ENCODE data around the gene ALG10.
"Not testable (repeated sequence)": the region's sequence is repeated elsewhere in the genome, so short reads cannot be mapped to it uniquely, and the experiment has no call there.

ALG10 gene, protein sequence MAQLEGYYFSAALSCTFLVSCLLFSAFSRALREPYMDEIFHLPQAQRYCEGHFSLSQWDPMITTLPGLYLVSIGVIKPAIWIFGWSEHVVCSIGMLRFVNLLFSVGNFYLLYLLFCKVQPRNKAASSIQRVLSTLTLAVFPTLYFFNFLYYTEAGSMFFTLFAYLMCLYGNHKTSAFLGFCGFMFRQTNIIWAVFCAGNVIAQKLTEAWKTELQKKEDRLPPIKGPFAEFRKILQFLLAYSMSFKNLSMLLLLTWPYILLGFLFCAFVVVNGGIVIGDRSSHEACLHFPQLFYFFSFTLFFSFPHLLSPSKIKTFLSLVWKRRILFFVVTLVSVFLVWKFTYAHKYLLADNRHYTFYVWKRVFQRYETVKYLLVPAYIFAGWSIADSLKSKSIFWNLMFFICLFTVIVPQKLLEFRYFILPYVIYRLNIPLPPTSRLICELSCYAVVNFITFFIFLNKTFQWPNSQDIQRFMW

DNA sequence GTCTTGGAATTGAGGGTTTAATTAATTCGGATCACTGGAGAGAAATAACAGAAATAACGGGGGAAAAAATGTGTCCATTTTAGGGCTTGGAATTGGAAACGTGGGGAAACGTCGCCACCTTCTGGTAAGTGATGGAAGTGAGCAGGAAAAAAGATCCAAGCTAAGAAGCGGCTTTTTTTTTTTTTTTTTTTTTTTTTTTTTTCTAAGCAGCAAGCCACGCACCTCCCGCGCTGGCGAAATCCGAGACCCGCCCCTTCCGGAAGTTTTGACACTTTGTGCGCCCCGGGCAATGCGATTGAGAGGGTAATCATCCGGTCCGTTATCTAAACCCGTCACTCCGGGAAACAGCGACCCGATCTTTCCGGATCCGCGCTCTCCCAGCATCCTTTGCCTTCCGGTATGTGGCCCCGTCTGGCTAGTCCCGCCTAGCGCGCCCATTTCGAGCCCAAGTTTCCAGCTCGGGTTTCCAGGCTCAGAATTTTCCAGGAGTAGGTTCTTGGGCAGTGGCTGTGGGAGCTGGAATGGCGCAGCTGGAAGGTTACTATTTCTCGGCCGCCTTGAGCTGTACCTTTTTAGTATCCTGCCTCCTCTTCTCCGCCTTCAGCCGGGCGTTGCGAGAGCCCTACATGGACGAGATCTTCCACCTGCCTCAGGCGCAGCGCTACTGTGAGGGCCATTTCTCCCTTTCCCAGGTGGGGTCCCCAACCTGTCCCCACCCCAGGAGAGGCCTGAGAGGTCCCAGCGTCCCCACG lies at the start of gene ALG10:
ALG10 (plus strand) TSS at position 418 of the 752 bp plus-strand sequence; CDS start at position 522, 104 bp downstream.
- DNase-seq: peak; percentile 99

DNA sequence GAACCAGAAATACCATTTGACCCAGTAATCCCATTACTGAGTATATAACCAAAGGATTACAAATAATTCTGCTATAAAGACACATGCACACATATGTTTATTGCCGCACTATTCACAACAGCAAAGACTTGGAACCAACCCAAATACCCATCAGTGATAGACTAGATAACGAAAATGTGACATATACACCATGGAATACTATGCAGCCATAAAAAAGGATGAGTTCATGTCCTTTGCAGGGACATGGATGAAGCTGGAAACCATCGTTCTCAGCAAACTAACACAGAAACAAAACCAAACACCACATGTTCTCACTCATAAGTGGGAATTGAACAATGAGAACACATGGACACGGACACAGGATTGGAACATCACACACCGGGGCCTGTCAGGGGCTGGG lies 49.4 kb upstream of the ALG10 start:
- not testable (repeated sequence) for DNase-seq

DNA sequence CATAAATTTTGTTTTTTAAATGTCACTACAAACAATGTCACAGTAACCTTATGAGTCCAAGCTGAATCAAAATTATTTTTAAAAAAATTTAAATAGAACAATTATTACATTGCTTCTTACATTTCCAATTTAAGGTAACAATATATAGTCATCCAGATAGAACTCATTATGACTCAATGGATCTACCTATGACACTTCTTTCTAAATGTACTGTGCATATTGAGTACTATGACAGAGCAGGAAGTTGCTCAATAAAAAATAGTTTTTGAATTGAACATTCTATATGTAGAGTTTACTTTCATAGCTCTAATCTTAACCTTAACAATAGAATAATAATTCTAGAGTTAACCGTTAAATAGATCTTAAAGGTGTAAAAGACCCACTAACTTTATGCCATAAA lies 44.4 kb upstream of the ALG10 start:
- no peak for DNase-seq

DNA sequence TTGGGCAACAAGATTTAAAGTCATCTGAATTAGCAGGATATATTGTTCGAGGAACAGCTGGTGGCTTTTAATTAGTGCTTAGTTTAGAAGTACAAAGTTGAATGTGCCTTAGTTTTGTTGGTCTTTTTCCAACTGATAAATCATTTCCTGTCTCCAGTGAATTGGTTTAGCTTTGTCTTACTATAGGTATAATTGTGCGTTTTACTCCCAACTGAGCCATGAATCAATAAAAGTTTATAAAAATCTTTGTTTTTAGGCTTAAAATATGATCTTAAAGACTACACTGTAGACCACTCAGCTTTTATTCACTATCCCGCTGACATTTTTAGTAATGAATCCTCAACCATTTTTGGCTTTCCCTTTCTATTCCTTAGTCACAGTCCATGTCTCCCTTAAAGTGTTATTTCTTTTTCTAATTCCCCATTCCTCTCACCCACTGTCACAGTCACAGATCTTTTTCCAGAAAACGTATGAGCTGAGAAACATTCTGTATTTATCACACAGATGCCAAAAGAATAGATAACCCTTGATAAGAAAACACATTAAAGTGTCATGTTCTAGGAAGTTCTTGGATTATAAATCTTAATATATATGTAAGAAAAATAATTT lies 34.0 kb upstream of the ALG10 start:
- DNase-seq: no peak

DNA sequence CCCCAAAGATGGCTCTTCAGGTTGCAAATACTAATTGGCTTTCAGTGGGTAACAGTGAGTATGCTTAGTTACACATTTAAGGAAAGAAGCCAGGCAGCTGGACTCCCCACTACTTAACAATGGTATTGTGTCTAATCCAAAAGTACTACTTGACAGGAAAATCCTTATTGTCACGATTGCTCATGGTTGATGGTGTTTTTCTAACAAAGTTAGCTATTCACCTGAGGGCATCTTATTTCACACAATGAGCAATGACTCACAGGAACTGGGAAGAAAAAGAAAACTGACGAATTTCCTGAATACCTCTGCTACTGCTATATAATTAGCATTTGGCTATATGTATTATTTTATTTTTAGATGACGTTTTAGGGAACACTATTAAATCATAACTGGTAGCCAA lies 33.4 kb upstream of the ALG10 start:
- DNase-seq: no peak

DNA sequence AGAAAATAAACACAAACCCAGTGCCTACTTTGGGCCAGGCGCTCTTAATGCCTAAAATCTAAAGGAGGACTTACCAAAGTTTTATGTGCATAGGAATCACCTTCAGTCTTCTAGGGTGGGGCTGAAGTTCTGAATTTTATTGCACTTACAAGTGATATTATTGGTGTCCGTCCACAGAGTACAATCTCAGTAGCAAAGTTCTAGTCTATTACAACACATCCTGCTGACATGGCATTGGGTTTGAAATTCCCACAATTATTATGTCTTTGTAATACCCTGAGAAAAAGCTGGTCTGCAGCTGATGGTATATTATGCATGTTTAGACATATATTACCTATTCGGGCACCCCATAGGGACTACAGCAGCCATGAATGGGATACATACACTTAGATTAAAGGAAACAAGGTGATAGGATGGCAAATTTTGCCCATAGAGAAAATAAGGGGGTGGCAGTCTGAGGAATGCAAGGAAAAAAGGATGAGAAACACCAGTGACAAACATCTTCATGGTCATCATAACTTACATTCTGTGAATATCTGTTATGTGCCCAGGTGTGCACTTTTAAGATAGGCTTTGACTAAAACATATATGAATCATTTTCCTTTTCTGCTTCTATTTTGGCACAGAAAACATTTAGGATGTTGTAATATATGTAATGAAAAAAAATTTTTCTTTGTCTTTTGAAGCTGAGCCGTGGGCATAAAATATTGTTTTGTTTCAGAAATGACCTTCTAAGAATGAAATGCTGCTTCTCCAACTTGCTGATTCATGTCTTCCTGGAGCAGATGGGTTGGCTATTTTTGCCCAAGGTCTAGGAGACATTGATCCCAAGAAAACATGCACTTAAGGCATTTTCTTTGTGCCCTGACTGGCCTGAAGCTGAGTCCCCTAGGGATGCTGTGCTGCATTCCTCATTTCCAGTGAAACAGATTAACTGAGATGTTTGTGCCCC lies 27.2 kb upstream of the ALG10 start:
- no peak for DNase-seq

DNA sequence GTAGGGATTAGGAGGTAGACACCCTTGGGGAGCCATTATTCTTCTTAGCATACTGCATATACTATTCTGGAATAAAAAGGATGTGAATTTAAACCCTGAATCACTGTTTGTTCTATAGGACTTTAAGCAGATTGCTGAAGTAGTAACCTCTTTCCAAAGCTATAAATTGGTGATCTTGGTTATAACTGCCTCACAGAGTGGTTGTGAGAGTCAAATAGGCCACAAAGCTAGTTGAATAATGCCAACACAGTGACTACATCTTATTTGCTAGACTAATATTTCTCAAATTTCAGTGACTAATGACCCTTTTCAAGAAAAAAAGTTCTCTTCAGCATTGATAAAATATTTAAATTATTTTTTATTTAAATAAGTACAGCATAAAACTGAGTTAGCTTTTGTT lies 13.5 kb upstream of the ALG10 start:
- DNase-seq: not testable (repeated sequence)

DNA sequence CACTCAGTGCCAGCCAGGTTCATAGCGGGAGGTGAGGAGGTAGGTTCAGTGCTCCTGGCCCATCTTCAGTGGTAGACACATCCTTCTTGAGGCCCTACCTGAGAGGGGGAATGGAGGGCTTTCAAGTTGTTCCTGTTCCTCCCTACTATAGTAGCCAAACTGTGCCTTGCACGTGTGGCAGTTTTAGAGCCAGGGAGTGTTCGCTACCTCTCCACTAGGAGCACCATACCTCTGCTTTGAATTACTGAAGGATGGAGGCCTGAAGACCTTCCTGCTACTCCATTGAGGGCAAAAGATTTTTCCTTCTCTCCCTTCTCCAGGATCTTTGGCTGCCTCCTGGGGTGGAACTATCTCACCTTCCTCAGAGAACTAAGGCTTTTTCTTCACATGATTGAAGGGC lies 5.9 kb upstream of the ALG10 start:
- no peak for DNase-seq

DNA sequence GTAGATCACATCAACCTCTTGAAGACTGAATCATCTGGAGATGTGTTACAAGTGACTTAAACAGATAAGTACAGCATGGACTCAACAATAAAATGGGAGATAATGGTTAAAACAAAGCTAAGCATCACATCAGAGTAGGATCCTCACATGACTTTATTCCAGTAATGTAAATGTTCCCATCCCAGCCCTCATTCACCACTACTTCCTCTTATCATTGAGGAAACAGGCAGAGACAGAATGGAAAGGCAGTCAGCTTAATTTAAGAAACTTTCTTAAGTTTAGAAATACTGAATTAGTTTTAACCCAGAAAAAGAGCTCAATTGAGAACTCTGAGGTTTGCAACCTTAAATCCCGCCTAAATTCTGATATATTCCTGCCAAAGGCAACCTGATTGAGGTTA lies 1.2 kb upstream of the ALG10 start:
- DNase-seq: no peak

DNA sequence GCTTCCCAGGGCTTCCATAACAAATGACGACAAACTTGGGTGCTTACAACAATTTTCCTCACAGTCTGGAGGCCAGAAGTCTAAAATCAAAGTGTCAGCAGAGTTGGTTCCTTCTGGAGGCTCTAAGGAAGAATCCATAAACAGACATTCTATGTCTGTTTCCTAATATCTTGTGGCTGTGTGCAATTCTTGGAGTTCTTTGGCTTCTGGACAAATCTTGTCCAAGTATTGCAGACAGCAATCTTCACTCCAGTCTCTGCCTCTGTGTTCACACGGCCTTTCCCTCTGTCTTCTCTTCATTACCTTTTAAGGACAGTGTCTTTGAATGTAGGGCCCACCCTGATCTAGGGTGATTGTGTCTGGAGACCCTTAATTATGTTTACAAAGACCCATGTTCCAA lies 5.4 kb downstream of the ALG10 start:
- DNase-seq: not testable (repeated sequence)

DNA sequence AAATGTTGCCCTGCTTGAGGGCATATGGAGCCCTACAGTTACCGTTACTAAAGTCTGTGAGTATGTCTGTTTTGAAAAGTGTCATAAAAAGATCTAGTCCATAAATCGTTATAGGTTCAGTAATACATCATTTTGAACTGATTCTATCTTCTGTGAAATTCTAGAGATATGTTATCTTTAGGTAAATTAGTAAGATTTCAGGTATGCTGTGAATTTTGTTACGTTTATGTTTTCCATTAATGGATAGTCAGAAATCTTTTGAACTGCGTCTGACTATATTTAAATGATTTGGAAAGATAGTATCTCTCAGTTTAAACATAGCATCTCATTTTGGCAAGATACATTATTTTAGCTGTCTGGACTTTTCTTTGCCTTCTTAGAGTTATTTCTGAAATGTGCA lies 8.3 kb downstream of the ALG10 start:
- DNase-seq: no peak

DNA sequence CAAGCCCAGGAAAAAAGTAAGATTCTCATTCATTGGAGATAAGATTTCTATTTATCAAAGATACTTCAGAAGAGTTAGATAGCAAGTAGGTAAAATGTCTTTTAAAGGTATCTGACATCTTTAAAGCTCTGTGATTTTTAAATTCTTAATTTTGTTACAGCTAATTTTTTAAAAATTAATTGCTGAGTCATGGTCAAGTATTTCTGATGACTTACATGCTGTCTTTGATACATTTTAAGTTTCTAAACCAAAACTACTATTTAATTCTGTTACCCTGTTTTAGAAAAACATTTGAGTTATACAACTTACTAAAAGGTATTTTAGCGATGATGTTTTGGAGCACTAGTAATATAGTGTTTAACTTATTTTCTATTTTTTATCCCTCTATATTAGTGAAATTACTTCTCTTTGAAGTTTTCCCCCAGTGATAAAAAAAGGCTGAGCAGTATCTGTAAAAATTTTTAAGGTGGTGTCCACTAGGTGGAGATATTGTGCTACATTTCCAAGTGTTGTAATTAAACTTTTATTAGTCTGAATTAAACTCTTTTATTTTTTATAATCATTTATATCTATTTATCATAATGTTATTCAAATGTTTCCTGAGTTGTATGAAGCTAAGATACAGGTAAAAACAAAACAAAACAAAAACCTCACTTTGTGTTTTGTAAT lies 11.5 kb downstream of the ALG10 start:
- no peak for DNase-seq

DNA sequence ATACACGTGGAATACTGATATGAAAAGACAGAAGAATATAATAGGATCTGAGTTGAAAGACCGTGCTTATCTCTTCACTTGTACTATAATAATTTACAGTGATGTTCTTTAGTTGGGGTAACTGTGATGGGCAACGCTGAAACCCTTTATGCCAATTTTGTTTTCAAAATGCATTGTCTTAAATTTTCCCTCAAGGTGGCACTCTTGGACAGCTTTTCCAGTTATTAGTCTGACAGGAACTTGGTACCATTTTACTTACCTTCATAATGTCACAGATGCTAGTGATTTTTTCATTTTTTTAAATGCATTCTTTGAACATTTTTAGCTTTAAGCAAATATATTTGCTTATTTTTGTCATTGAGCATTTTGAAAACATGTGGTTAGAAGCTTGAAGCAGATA lies 16.1 kb downstream of the ALG10 start:
- DNase-seq: not testable (repeated sequence)

DNA sequence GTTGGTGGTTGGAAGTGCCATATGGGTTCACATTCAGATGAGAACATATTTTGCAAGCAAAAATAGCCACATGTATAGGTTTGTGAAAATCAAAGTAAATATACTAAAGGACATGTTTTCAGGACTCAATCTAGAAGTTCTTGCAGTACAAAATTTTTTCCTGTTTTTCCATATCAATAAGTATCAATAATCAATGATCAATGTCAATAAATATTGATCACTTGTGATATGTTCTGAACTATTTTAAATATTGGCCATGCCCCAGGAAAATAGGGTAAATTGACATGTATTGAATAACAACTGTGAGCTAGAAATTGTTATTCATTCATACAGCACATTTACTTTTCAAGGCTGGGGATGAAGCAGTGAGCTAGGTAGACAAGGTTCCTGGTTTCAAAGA lies 24.3 kb downstream of the ALG10 start:
- DNase-seq: no peak

DNA sequence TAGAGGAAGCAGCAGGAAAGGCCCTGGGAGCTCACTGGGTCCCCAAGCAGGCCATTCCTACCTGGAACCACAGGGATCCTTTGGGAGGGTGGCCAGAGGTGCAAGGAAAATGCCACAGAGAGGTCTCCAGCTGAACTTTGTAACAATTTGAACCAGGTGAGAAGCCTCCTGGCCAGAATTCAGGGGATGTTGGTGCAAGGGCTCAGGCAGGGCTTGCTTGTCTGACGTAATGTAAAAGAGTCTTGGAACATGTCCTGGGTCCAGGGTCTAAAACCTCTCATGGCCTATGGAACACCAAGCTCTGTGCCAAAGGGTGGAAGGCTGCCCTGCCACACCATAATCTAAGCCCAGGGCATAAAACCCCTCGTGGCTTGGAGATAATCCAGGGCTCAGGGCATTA lies 25.6 kb downstream of the ALG10 start:
- not testable (repeated sequence) for DNase-seq

DNA sequence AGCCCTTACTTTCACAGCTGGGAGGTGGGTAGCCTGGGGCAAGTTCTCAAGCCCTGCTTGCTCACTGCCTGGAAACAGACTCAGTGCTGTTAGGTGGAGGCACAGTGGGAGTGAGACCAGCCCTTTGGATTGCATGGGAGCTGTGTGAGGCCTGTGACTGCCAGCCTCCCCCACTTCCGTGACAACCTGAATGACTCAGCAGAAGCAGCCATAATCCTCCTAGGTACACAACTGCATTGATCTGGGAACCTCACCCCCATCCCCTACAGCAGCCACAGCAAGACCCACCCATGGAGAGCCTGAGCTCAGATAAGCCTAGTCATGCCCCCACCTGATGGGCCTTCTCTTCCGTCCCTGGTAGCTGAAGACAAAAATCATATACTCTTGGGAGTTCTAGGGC lies 26.4 kb downstream of the ALG10 start:
- DNase-seq: no peak

DNA sequence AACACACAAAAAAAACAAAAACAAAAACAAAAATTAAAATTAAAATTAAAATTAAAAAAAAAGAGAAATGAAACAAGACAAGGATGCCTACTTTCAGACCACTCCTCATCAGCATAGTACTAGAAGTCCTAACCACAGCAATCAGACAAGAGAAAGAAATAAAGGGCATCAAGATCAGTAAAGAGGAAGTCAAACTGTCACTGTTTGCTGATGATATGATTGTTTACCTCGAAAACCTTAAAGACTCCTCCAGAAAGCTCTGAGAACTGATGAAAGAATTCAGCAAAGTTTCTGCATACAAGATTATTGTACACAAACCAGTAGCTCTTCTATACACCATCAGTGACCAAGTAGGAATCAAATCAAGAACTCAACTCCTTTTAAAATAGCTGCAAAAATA lies 29.2 kb downstream of the ALG10 start:
- DNase-seq: no peak

DNA sequence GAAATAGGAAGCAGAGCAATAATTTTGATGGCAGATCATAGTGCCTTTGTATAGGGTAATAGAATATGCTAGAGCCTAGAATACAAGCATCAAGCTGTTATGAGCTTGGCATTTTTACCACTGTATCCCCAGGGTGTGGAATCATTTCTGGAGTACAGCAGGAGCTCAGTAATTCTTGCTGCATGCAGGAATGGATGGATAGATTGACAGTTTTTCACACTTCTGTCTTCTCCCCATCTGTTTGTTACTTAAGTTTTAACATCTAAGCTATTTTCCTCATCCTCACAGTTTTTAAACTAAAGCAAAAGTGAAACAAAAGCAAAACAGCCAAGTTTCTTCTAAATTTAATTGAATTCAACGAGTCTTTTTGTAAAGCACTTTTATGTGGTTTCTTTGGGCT lies 32.6 kb downstream of the ALG10 start:
- DNase-seq: no peak
